ENCODE measurements around the gene TMEM145.
"Not testable (repeated sequence)": the region's sequence is repeated elsewhere in the genome, so short reads cannot be mapped to it uniquely, and the experiment has no call there.

The TMEM145 gene

DNA sequence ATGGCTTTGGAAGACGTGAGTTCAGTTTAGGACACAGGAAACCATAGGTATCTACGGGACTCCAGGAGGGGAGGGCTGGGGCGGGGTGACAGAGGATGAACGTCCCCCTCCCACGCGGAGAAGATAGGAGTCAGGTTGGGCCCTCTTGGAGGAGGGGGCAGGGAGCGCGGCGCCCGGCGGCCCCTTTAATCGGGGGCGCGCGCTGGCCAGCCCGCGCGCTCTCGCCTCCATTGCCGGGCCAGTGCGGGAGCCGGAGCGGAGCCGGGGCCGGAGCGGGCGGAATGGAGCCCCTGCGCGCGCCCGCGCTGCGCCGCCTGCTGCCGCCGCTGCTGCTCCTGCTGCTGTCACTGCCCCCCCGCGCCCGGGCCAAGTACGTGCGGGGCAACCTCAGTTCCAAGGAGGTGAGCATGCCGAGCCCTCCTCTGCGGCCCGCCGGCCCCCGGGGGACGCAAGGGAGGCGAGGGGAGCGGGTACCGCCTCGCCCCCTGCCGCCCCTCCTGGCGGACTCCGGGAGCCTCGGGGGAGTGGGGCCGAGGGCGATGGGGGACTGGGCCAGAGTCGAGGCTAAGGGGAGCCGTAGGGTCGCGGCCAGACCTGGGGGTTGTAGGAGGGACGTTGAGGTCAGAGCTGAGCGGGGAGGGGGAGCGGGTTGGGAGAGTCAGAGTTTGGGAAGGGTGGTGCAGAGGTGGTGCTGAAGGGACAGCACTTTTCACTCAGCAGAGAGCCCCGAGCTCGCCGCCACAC is at the start of gene TMEM145:
TMEM145 (plus strand) TSS at position 214 of the 744 bp plus-strand sequence; CDS start at position 282, 68 bp downstream.
- DNase-seq: peak; percentile 75

DNA sequence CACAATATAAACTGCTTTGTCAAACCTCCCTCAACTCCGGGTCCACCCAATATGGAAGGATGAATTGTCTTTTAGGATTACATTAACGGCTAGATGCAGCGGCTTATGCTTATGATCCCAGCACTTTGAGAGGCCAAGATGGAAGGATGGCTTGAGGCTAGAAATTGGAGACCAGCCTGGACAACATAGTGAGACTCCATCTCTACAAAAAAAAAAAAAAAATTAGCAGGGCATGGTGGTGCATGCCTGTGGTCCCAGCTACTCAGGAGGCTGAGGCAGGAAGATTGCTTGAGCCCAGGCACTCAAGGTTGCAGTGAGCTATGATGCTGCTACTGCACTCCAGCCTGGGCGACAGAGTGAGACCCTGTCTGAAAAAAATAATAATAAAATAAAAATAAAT is 47.0 kb upstream of the TMEM145 start:
- not testable (repeated sequence) for DNase-seq

DNA sequence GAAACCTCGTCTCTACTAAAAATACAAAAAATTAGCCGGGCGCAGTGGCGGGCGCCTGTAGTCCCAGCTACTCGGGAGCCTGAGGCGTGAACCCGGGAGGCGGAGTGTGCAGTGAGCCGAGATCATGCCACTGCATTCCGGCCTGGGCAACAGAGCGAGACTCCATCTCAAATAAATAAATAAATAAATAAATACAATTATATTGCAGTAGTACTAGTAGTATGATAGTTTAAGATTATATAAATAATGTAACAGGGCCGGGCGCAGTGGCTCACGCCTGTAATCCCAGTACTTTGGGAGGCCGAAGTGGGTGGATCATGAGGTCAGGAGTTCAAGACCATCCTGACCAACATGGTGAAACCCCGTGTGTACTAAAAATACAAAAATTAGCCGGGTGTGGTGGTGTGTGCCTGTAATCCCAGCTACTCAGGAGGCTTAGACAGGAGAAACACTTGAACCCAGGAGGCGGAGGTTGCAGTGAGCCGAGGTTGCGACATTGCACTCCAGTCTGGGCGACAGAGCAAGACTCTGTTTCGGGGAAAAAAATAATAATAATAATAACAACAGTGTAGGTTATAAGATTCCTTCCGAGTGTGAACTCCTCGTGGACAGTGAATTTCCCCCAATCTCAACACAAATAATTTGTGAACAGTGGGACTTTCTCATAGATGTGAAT is 46.0 kb upstream of the TMEM145 start:
- not testable (repeated sequence) for DNase-seq

GRCh38 chr19:42267644-42268141 is 45.4 kb upstream of the TMEM145 start:
- no peak for DNase-seq

DNA sequence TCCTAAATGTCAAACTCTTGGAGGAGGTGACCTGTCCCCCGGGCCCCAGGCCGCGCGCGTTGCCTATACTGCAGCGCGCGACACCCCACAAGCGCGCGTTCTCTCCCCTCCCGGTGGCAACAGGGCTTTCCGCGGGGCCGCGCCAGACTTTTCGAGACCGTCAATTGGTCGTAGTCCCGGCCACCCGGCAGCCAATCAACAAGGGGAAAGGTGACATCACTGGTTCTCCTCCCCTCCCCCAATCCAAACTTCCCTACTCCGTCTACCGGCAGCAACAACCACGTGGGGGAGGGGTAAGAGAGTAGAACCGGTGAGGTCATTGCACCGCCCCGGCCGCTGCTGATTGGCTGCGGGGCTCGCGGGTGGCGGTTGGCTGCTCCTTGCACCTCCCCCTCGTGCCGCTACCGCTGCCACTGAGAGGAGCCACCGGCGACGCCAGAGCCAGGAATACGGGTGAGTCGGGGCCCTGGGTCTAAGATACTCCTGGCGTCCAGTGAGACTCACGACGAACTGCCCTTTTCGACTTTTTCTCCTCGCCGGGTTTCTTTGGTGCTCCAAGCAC is 44.9 kb upstream of the TMEM145 start:
- DNase-seq: peak; percentile 98

GRCh38 chr19:42268704-42269477 is 44.2 kb upstream of the TMEM145 start, which contains the start of gene CIC:
Gene CIC (plus strand): TSS chr19:42269252. CDS start chr19:42271784, 2,532 bp downstream.
- DNase-seq: peak; percentile 100

DNA sequence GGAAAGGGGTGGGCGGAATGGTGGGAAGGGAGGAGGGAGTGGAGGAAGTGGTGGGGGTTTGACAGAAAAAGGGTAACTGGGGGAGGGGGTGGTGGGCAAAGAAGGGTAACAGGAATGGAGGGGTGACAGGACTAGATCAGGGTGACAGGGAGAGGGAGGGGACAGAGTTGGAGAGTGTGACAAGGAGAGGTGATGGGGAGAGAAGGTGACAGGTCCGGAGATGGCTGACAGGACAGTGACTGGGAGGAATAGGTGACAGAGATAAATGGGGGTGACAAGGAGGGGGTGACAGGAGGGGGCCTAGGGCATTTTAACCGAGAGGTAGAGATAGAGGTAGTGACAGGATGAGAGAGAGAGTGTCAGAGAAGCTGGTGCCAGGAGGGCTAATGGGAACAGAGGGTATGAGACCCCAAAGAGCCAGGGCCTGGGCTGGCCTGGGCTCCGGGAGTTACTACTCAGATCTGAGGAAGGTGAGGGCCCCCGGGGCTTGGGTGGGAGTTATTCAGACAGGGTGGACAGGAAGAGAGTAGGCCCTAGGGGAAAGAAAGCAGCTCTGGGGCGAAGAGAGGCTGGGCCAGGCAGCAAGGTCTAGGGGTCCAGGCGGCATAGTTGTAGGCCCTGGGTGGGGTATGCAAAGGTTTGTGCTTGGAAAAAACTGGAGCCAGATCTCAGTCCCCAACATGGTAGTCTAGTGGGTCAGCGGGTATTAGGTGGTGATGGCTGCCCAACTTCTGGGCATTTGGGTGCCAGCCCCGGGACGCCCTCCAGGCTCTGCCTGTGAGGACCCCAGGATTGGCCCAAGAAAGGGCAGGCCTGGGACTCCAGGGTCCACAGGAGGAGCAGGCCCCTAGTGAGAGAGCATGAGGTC is 43.4 kb upstream of the TMEM145 start:
- DNase-seq: peak; percentile 66

DNA sequence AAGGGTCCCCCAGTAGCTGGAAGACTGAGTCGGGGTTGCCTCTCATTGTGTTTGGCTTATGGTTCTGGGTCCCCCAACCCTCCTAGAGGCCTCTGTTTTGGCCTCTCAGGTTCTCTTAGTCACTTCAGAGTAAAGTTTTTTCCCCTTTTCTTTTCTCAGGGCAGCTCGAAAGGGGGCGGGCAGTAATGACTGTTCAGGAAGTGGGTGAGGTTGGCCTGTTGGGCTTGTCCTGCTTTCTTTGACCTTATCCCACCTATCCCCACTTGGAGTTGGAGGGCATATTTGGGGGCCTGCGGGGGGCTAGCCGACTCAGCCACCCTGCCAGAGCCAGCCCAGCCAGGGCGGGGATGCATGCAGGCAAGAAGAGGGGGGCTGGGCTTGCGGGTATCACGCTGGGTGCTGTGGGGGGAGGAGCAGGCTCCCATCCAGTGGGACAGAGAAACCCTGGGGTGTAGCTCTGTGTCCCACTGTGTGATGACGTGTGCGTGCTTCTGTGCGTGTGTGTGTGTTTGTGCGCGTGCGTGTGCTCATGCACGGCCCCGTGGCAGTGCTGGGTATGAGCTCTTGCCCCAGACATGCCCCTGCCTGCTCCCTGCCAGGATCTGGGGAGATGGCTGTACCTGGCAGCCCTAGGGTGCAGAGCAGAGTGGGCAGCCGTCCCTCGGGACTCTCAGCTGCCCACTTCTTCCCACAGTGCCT is 42.6 kb upstream of the TMEM145 start:
- DNase-seq: peak; percentile 86

- no peak for DNase-seq
Measured at GRCh38 chr19:42271045-42271419, 42.1 kb upstream of the TMEM145 start.

DNA sequence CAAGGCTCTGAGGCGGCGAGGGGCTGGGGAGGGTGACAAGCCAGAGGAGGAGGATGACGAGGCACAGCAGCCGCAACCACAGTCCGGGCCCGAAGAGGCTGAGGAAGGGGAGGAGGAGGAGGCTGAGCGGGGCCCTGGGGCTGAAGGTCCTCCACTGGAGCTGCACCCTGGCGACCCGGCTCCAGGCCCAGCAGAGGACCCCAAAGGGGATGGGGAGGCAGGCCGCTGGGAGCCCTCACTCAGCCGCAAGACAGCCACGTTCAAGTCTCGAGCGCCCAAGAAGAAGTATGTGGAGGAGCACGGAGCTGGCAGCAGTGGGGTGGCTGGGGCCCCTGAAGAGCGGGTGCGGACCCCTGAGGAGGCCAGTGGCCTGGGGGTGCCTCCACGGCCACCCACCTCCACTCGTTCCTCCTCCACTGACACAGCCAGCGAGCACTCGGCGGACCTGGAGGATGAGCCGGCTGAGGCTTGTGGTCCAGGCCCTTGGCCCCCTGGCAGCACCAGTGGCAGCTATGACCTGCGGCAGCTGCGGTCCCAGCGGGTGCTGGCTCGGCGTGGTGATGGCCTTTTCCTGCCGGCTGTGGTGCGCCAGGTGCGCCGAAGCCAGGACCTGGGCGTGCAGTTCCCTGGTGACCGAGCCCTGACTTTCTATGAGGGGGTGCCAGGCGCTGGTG is 41.1 kb upstream of the TMEM145 start:
- DNase-seq: peak; percentile 60

DNA sequence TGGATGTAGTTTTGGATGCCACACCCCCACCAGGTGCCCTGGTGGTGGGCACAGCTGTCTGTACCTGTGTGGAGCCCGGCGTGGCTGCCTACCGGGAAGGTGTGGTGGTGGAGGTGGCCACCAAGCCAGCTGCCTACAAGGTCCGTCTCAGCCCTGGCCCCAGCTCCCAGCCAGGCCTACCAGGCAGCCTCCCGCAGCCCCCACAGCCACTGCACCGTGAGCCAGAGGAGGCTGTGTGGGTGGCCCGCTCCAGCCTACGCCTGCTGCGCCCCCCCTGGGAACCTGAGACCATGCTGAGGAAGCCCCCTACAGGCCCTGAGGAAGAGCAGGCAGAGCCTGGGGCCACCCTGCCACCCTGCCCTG is 40.6 kb upstream of the TMEM145 start:
- no peak for DNase-seq

DNA sequence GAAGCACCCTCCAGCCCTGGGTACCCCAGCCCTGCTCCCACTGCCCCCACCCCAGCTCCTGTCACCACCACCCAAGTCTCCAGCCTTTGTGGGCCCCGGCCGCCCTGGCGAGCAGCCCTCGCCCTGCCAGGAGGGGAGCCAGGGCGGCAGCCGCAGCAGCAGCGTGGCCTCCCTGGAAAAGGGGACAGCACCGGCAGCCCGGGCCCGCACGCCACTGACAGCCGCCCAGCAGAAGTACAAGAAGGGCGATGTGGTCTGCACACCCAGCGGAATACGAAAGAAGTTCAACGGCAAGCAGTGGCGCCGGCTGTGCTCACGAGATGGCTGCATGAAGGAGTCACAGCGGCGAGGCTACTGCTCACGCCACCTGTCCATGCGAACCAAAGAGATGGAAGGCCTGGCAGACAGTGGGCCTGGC is 40.1 kb upstream of the TMEM145 start:
- peak; percentile 61 for DNase-seq

- peak; percentile 57 for DNase-seq
Measured at GRCh38 chr19:42273407-42274064, 39.6 kb upstream of the TMEM145 start.

GRCh38 chr19:42274065-42274682 is 38.9 kb upstream of the TMEM145 start:
- peak; percentile 61 for DNase-seq

DNA sequence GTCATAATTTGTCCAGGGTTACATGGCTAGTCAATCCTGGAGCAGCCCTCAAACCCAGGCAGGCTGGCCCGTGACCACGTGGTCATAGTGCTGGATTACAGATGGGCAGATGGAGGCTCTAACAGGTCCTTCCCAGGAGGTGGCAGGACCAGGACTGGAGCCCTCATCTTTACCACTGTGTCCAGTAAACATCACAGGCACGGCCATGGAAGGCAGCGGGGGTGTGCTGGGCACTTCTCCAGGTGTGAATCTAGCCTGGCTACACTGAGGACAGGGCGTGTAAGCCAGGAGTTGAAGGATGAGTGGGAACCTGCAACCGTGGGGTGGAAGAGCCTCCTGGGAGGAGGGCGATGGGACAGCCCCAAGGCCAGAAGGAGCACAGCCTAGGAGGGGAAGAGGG is 38.0 kb upstream of the TMEM145 start:
- peak; percentile 57 for DNase-seq

DNA sequence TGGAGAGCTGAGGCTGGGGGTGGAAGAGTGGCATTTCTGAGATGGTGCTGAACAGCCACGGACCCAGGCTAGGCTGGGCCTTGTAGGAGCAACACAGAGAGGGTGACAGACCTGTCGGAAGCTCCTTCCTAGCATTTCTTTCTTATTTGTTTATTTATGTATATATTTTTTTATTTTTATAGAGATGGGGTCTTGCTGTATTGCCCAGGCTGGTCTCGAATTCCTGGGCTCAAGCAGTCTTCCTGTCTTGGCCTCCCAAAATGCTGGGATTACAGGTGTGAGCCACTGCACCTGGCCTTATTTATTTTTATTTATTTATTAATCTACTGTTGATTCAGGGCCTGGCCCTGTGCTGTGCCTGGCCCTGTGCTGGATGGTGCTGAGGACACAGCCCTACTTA is 37.6 kb upstream of the TMEM145 start:
- no peak for DNase-seq

DNA sequence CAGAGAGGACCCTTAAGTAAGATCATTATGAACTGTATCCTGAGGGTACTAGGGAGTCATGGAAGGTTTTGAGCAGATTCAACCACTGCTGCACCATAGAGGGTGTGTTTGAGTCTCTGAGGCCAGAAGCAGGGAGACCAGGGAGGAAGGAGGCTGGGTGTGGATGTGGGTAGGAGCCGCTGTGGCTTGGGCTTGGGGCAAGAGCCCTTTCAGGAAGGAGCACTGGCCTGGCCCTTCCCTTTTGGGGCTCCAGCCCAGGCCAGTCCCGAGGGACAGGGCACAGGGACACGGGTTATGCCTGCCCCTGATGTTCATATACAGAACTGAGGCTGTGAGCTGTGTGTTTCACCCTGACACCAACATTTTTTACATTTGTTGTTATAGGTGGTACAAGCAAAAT is 36.8 kb upstream of the TMEM145 start:
- DNase-seq: peak; percentile 59

DNA sequence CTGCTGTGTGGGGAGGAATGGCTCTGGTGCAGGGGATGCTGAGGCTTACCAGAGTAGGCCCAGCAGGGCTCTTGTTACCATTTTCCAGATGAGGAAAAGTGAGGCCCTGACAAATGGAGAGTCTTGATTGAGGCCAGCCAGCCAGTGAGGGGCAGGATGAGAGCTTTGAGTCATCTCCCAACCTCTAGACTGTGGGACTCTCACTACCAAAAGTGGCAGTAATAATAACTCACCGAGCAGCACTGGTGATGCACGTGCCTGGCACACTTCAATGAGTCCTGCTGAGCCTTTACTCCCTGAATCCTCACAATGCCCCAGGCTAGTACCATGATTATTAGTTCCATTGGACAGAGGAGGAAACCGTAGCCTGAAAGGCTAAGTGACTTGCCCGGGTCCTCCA is 36.3 kb upstream of the TMEM145 start:
- DNase-seq: peak; percentile 65

- DNase-seq: peak; percentile 61
Measured at GRCh38 chr19:42277821-42278451, 35.2 kb upstream of the TMEM145 start.
